HAP-1 (cell line): Measurements from ENCODE around the gene CCBE1.
A peak's percentile ranks its signal among the peaks of the same experiment; 100 is the strongest.

Source experiments
- DNase-seq, 2 experiments: peaks; one replicate each; pipeline ENCODE4 v3.0.0-alpha.2; 2016 to 2020; ENCODE audit warnings: low spot score in 2 of 2
- H3K27me3 ChIP-seq: fragments of 250-450 bp; sonication (Bioruptor Pico); 2 replicates; pipeline ENCODE4 v1.5.1; 2020; ENCODE audit warnings: low read depth, mild to moderate bottlenecking, moderate library complexity
- H3K36me3 ChIP-seq: fragments of 250-450 bp; sonication (Bioruptor Pico); replicated peaks from 2 replicates; pipeline ENCODE4 v1.5.1; 2020; ENCODE audit warnings: mild to moderate bottlenecking
- H3K4me1 ChIP-seq: fragments of 250-450 bp; sonication (Bioruptor Pico); 2 replicates; pipeline ENCODE4 v1.5.1; 2020; ENCODE audit warnings: mild to moderate bottlenecking
- H3K4me3 ChIP-seq: fragments of 250-450 bp; sonication (Bioruptor Pico); 2 replicates; pipeline ENCODE4 v1.5.1; 2020; ENCODE audit warnings: mild to moderate bottlenecking, moderate library complexity
- H3K9me3 ChIP-seq: fragments of 250-450 bp; sonication (Bioruptor Pico); 2 replicates; pipeline ENCODE4 v1.5.1; 2020; ENCODE audit warnings: mild to moderate bottlenecking, moderate library complexity
- in situ Hi-C: fragments of 300-500 bp; cut with MboI; formaldehyde crosslinking; loops from 3 replicates; pipeline ENCODE4 v1.14.3; 2020; ENCODE audit warnings: low sequenced_read_pairs, inconsistent platforms, mixed read lengths

CCBE1 gene

GRCh38 chr18:59461171-59461570 is 236.1 kb downstream of the CCBE1 start:
- Histone ChIP-seq H3K36me3 (no peaks in the 10 kb centered on the region), H3K4me3 (no peak overlapping the region), H3K4me1 (no peaks in the 10 kb centered on the region), H3K9me3 (no peaks in the 10 kb centered on the region), H3K27me3 (no peaks in the 10 kb centered on the region)
- no peak for DNase-seq
- in situ Hi-C loops: no loop called here

- in situ Hi-C loops: no loop called here
- Histone ChIP-seq H3K9me3 (no peaks in the 10 kb centered on the region), H3K27me3 (0 out of 2 replicates have a peak, but pooled peaks cover 3% of the 10 kb centered on the region), H3K36me3 (no peaks in the 10 kb centered on the region), H3K4me3 (no peak overlapping the region), H3K4me1 (no peaks in the 10 kb centered on the region)
- DNase-seq: no peak
Observed at GRCh38 chr18:59460072-59460420, 237.2 kb downstream of the CCBE1 start.

- Histone ChIP-seq H3K4me3 (no peak overlapping the region), H3K9me3 (no peaks in the 10 kb centered on the region), H3K36me3 (no peaks in the 10 kb centered on the region), H3K27me3 (0 out of 2 replicates have a peak, but pooled peaks cover 3% of the 10 kb centered on the region), H3K4me1 (no peaks in the 10 kb centered on the region)
- in situ Hi-C loops: loop anchor here (5.0 kb wide), 1 partner anchor 363 kb away; no protein-coding TSS in a partner anchor
- peak in 1 of 2 experiments; percentile 11 for DNase-seq
Observed at GRCh38 chr18:59459369-59460071, 237.7 kb downstream of the CCBE1 start.

- in situ Hi-C loops: loop anchor here (5.0 kb wide), 1 partner anchor 364 kb away; no protein-coding TSS in a partner anchor
- Histone ChIP-seq H3K36me3 (no peaks in the 10 kb centered on the region), H3K9me3 (no peaks in the 10 kb centered on the region)
Observed at GRCh38 chr18:59458575-59458974, 238.6 kb downstream of the CCBE1 start.

GRCh38 chr18:59456657-59457056 is 240.6 kb downstream of the CCBE1 start:
- 0 out of 2 replicates have a peak, but pooled peaks cover 3% of the 10 kb centered on the region for H3K27me3 ChIP-seq
- H3K4me3 ChIP-seq: no peak overlapping the region
- H3K36me3 ChIP-seq: no peaks in the 10 kb centered on the region
- in situ Hi-C loops: loop anchor here (5.0 kb wide), 1 partner anchor 366 kb away; no protein-coding TSS in a partner anchor
- H3K4me1 ChIP-seq: no peaks in the 10 kb centered on the region
- DNase-seq: no peak
- H3K9me3 ChIP-seq: no peaks in the 10 kb centered on the region

More at GRCh38 chr18:59458575-59458974, 238.6 kb downstream of the CCBE1 start:
- Histone ChIP-seq H3K4me3 (no peak overlapping the region), H3K27me3 (0 out of 2 replicates have a peak, but pooled peaks cover 3% of the 10 kb centered on the region), H3K4me1 (no peaks in the 10 kb centered on the region)
- no peak for DNase-seq

GRCh38 chr18:59455728-59456276 is 241.4 kb downstream of the CCBE1 start:
- Histone ChIP-seq H3K27me3 (0 out of 2 replicates have a peak, but pooled peaks cover 3% of the 10 kb centered on the region), H3K4me3 (no peak overlapping the region), H3K36me3 (no peaks in the 10 kb centered on the region), H3K9me3 (no peaks in the 10 kb centered on the region), H3K4me1 (no peaks in the 10 kb centered on the region)
- DNase-seq: peak in 1 of 2 experiments; percentile 15
- in situ Hi-C loops: loop anchor here (5.0 kb wide), 1 partner anchor 366 kb away; no protein-coding TSS in a partner anchor

- Histone ChIP-seq H3K27me3 (0 out of 2 replicates have a peak, but pooled peaks cover 3% of the 10 kb centered on the region), H3K9me3 (no peaks in the 10 kb centered on the region), H3K36me3 (no peaks in the 10 kb centered on the region), H3K4me3 (no peak overlapping the region), H3K4me1 (no peaks in the 10 kb centered on the region)
- in situ Hi-C loops: loop anchor here (5.0 kb wide), 1 partner anchor 367 kb away; no protein-coding TSS in a partner anchor
- DNase-seq: no peak
Observed at GRCh38 chr18:59454909-59455727, 242.1 kb downstream of the CCBE1 start.

GRCh38 chr18:59453468-59453961 is 243.7 kb downstream of the CCBE1 start:
- Histone ChIP-seq H3K4me1 (no peaks in the 10 kb centered on the region), H3K4me3 (no peak overlapping the region), H3K9me3 (no peaks in the 10 kb centered on the region), H3K27me3 (0 out of 2 replicates have a peak, but pooled peaks cover 3% of the 10 kb centered on the region), H3K36me3 (no peaks in the 10 kb centered on the region)
- in situ Hi-C loops: no loop called here
- DNase-seq: no peak

- in situ Hi-C loops: no loop called here
- no peak for DNase-seq
- H3K4me1 ChIP-seq: no peaks in the 10 kb centered on the region
Observed at GRCh38 chr18:59451963-59452362, 245.3 kb downstream of the CCBE1 start.

GRCh38 chr18:59451073-59451472 is 246.2 kb downstream of the CCBE1 start:
- in situ Hi-C loops: no loop called here
- no peaks in the 10 kb centered on the region for H3K4me1 ChIP-seq
- no peak overlapping the region for H3K4me3 ChIP-seq
- no peak for DNase-seq
- no peaks in the 10 kb centered on the region for H3K36me3 ChIP-seq
- H3K9me3 ChIP-seq: no peaks in the 10 kb centered on the region
- H3K27me3 ChIP-seq: 0 out of 2 replicates have a peak, but pooled peaks cover 3% of the 10 kb centered on the region

More at GRCh38 chr18:59451963-59452362, 245.3 kb downstream of the CCBE1 start:
- no peaks in the 10 kb centered on the region for H3K36me3 ChIP-seq
- 0 out of 2 replicates have a peak, but pooled peaks cover 3% of the 10 kb centered on the region for H3K27me3 ChIP-seq
- H3K4me3 ChIP-seq: no peak overlapping the region
- H3K9me3 ChIP-seq: no peaks in the 10 kb centered on the region

- H3K9me3 ChIP-seq: no peaks in the 10 kb centered on the region
- in situ Hi-C loops: no loop called here
- DNase-seq: no peak
- no peaks in the 10 kb centered on the region for H3K36me3 ChIP-seq
- H3K4me3 ChIP-seq: no peak overlapping the region
- no peaks in the 10 kb centered on the region for H3K4me1 ChIP-seq
- H3K27me3 ChIP-seq: no peaks in the 10 kb centered on the region
Observed at GRCh38 chr18:59448546-59448945, 248.7 kb downstream of the CCBE1 start.

GRCh38 chr18:59446012-59446411 is 251.2 kb downstream of the CCBE1 start:
- Histone ChIP-seq H3K36me3 (no peaks in the 10 kb centered on the region), H3K9me3 (no peaks in the 10 kb centered on the region), H3K27me3 (no peaks in the 10 kb centered on the region), H3K4me1 (no peaks in the 10 kb centered on the region), H3K4me3 (no peak overlapping the region)
- in situ Hi-C loops: no loop called here
- DNase-seq: no peak

GRCh38 chr18:59437851-59438569 is 259.2 kb downstream of the CCBE1 start:
- Histone ChIP-seq H3K4me3 (no peak overlapping the region), H3K9me3 (no peaks in the 10 kb centered on the region), H3K27me3 (no peaks in the 10 kb centered on the region), H3K36me3 (no peaks in the 10 kb centered on the region), H3K4me1 (no peaks in the 10 kb centered on the region)
- in situ Hi-C loops: no loop called here
- DNase-seq: no peak
